GM18868 (cell line): ENCODE data around the gene KLHL1.

Experiments
- ATAC-seq: cut with Tn5 transposase; IDR thresholded peaks from one replicate; pipeline ENCODE4 v1.9.1; 2021; ENCODE audit warnings: mild to moderate bottlenecking, moderate library complexity; ENCODE audit not compliant: unreplicated experiment

Gene KLHL1

GRCh38 chr13:69690999-69691398 is 417.3 kb downstream of the KLHL1 start:
- ATAC-seq, result no peak

DNA sequence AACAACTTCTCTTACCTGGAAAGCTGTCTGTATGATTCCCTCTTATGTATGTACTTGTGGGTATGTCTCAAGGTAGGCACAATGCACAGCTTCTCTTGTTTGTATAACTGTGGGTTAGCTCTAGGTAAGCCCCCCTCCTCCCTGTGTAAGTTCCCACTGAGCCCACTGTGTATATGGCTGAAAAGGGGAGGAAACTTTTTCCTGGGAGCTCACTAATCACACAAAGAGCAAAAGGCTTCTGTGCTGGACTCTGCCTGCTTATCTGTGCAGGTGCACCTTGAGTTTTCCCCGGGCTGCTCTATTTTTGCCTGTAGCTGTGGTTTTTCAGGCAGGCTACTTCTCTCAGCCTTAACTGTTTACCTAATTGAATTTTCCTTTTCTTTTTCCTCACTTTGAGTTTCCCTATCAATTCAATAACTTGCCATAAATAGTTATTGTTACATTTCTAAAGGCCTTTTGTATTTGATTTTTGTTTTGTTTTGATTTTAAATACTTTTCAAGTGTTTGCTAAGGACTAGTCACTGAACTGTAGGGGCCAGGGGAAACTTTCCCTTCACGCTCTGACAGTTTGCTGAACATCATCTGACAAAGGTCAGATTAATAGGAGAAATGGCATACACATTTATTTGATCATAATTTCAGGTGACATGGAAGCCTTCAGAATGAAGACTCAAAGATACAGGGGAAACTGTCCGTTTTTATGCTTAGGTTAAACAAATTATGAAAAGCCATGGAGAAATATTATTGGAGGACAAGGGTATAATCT is 424.1 kb downstream of the KLHL1 start:
- ATAC-seq, result peak; percentile 81

DNA sequence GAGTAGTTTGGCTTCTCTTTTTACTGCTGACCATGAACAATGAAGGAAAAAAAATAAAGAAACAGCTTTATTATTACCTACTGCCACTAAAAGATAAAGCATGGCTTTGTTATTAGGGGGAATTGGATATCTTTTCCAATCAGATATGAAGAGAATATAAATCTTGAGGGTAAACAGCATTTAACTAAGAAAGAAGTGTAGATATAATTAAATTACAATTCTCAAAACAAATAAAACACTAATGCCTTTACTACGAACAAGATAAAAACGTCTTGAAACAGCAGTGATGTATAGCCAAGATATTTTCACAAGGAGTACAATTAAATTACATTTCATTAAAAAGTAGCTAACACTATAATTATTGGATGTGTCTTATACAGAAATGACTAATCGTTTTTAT is 426.5 kb downstream of the KLHL1 start:
- ATAC-seq, result no peak

- ATAC-seq, result no peak
Measured at GRCh38 chr13:69677343-69677742, 430.9 kb downstream of the KLHL1 start.

DNA sequence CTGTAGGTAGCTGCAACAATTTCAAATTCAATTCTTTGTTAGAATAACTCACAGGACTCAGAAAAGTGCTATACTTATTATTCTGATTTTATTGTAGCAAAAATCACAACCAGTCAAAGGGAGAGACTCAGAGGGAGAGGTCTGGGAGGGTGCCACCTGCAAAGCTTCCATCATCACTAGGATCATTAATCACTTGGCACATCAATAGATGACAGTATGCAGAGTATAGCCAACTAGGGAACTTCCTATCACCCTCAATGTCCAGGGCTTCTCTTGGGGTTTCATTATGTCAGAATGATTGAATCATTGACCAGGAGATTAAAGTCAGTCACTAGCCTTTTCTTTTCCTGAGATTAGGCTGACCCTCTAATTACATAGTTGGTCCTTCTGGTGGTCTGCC is 432.0 kb downstream of the KLHL1 start:
- ATAC-seq, result no peak

DNA sequence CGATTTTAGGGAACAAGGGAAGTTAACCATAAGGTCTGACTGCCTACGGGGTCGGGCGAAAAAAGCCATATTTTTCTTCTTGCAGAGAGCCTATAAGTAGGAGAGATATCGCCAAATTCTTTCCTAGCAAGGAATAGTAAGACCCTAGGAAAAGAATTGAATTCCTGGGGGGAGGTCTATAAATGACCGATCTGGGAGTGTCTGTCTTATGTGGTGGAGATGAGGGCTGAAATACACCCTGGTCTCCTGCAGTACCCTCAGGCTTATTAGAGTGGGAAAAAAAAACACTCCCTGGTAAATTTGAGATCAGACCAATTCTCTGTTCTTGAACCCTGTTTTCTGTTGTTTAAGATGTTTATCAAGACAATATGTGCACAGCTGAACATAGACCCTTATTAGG is 448.1 kb downstream of the KLHL1 start:
- no peak for ATAC-seq

DNA sequence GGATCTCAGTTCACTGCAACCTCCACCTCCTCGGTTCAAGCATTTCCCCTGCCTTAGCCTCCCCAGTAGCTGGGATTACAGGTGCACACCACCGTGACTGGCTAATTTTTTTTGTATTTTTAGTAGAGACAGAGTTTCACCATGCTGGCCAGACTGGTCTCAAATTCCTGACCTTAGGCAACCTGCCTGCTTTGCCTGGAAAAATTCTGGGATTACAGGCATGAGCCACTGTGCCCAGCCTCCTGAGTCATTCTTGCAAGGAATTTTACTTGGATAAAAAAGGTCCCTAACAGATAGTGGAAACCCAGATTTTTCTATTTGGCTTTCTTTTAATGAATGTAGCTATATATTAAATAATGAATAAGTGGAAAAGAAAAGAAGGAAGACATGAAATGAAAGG is 450.6 kb downstream of the KLHL1 start:
- no peak for ATAC-seq

DNA sequence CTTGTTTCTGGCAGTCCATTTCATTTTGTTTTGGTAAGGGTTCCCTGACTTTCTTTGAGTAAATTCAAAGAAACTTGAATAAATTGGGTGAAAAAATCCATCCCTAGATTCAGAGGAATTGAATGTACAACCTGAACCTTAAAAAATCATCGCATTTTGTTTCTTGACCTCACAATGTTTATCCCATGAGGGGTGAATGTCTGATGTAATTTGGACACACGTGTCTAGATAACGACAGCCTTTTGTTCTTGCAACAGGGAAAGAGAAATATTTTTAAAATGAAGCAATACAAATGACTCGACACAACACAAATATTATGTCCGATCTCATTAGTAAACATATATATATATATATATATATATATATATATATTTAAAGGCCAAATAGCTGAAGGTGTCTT is 453.9 kb downstream of the KLHL1 start:
- ATAC-seq, result no peak
